ENCODE data around the gene TOR4A. TPM values are rescaled to one million over a fixed set of nuclear protein-coding genes. Genes with fewer than 3 reads are reported as not detected.

Gene TOR4A
- polyA plus RNA-seq, 1 donor: 7.6 TPM

DNA sequence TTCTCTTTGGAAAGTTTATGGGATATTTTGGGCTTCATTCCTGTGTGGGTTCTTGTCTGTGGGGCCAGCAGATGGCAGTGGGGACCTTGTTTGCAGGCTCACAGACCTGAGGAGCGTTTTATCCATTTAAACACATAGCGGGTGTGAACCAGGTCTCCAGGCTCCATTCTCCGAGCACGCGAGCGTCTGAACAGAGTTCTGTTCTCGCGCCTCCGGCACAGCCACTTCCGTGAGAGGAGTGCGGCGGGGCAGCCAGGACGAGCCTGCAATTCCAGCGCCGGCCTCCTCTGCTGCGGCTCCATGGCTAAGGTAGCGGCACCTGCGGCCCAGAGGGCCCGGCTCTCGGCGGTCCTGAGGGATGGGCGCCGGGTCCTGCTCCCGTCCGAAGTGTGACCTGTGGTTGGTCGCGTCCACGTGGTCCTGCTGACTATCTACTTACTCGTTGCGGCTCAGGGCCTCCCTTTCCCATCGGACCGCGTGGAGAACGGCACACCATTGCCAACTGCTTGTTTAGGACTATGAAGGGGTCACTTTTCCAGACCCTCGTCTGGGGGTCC, 17.2 kb downstream of the TOR4A start:
- DNase-seq (ENCODE audit: low read depth): no peak

DNA sequence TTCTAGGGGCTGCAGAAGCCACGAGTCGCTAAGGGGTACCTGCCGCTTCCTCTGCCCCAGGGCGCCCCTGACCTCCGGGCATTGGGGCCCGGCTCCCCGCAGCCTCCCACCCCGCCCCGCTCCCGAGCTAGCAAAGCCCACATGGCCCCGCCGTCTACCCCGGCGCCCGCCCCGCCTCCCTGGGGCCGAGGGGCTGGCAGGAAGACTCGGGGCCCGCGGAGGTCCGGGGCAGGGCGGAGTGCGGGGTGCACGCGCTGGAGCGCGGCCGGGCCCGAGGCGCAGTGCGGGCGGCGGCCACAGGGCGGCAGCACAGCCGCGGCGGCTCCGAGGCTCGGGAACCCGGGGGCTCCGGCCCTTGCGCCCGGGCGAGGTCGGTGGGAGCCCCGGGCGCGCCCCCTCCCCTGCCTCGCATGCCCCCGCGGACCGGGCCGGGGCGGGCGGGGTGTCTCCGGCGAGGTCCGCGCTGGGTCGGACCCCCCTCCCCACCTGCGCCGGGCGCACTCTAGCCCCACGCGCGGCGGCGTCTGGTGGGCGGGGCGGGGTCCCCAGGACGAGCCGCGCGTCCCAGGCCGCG, 17.8 kb downstream of the TOR4A start:
- no peak for DNase-seq (ENCODE audit: low read depth)

DNA sequence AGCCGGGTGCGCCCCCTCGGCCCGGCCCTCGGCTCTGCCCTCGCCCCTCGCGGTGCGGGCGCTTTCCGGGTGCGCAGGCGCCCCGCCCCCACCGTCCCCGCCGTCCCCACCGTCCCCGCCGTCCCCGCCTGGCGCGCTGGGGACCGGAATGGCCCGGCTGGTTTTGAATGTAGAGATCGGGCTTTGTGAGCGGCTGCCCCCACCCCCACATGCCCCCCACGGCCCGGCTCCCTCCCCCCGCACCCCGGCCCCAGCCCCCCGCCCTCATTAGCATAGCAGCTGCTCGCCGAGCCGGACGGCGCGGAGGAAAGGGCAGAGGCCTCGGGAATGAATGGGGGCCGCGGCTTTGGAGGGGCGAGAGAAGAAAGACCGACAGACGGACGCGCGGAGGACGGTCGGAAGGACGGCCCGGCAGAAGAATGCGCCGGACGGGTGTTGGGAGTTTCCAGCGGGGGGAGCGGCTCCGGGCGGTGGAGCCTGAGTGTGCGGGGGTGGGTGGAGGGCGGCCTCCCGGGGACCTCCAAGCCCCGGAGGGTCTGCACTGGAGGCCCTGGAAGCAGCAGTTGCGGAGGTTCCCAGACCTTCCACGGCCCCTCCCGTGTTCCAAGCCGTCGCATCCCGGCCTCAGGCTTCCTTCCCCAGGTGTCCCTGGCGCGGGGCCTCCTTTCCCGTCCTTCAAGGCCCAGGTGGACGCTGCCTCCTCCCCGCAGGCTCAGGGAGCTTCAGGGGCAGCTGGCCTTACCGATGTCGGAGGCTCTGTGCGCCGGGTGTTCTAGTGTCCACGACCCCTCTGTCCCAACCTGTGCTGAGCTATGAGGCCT, 18.5 kb downstream of the TOR4A start:
- no peak for DNase-seq (ENCODE audit: low read depth)

DNA sequence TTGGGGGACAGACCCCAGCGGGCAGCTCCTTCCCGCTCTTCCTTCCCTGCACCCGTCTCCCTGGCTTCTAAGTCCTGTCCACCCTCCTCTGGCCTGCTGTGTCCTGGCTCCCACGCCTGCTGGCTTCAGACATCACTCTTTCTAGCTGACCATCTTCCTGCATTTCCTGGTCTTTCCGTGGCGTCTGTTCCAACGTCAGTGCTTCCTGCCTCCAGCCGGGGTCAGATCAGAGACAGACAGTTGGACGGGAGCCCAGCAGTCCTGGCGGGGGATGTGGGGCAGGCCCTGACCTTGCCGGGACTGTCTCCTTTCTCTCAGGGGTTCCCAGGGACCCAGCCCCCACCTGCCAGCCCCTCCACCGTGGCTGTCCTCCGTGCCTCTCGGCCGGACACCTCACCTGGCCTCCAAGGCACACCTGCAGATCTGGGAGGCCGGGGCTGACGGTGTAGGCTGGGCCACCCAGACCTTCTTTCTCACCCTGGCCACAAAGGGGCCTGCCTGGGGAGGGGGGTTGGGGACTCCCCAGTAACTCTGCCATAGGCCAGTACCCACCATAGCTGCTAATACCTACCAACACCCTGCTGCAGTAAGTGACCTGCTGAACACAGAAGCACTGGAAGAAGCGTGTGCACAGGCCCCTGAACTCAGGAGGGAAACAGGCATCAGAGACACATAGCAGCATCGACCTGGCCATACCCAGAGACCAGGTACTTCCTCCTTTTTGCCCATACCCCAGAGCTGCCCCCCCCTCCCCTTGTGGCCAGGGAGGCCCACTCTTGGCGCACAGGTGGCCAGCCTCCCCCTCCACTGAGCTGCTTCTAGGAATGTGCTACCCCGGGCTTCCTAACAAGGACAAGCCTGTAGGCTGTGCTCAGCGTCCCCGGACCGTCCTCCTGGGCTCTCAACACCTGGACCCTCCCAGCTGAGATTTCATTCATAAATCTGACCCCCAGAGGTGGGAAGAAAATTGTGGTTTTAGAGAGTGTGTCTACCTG, 19.4 kb downstream of the TOR4A start:
- no peak for DNase-seq (ENCODE audit: low read depth)

DNA sequence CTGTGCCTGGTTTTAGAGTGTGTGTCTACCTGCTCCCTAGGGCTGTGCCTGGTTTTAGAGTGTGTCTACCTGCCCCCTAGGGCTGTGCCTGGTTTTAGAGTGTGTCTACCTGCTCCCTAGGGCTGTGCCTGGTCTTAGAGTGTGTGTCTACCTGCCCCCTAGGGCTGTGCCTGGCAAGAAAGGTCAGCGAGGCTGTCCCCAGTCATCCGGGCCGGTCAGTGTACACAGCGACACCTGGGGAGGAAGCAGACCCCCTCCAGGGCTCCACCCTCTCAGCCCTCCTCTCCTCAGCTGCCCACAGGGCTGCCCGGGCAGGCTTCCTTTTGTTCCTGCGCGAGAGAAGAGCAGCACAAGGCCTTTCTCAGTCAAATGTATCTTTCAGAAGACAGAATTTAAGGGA, 20.4 kb downstream of the TOR4A start:
- DNase-seq (ENCODE audit: low read depth): no peak

DNA sequence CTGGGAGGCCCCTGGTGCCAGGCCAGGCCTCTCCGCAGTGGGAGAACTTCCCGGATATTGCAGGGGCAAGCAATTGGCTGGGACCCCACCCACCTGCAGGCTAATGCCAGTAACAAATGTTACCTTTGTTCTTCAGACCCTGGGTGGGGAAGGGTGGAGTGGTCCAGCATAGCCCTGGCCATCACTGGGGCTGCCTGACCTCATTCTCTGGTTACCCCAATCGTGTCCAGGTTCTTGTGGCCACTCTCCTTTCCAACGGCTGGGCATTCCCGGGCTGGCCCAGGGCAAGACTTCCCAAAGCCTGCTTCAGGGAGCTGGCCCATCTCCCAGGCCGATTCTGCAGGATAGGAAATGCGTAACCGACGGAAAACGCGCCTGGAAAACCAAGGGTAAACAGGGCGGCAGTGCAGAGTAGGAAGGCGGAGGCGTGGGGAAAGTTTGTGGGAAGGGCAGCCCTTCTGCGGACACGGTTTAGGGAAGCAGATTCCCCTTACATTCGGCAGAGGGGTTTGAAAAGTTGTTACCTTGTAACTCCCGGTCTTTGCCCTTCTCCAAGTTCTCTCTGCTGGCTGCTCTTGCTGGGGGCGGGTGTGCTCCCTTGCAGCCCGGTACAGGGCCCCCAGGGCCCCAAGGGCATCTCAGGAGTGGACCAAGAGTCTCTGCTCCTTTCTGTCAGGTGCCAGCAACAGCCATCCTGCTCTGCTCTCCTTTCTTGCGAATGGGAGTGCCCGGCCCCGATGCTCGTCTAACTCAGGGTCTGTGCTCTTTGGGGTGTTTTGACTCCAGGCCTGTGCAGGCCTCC, 21.1 kb downstream of the TOR4A start:
- DNase-seq (ENCODE audit: low read depth): no peak

DNA sequence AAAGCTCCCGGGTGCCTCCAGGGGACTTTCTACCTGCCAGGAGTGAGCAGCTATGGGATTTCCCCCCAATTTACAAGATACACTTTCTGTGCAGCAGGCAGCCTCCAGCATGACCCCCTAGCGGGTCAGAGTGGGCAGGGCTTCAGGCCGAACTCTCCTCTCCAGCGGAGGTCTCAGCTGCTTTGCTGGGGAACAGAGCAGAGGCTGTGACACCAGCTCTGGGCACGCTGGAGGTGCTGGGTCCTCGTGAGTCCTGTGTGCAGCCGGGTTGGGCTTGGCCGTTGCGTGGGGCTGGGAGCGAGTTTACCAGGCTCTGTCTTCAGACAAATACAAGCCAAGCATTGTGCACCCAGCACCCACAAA, 21.7 kb downstream of the TOR4A start:
- DNase-seq (ENCODE audit: low read depth): no peak

DNA sequence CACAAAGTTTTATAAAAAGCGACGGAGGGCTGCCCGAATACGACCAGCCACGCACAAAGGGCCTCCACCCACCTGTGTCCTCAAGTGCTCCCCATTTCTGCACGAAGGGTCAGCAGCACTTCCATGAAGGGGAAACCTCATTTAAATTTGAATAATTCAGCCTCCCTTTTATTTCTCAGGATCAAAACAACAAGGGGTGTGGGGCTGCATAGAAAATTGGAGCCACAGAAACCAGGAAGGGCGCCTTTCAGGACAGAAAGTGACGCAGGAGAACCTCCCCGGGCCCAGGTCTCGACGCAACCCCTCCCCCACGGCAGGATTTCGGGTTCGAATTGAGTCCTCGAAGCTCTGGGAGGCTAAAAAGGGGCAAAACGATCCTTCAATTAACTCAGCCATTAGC, 22.4 kb downstream of the TOR4A start:
- no peak for DNase-seq (ENCODE audit: low read depth)

DNA sequence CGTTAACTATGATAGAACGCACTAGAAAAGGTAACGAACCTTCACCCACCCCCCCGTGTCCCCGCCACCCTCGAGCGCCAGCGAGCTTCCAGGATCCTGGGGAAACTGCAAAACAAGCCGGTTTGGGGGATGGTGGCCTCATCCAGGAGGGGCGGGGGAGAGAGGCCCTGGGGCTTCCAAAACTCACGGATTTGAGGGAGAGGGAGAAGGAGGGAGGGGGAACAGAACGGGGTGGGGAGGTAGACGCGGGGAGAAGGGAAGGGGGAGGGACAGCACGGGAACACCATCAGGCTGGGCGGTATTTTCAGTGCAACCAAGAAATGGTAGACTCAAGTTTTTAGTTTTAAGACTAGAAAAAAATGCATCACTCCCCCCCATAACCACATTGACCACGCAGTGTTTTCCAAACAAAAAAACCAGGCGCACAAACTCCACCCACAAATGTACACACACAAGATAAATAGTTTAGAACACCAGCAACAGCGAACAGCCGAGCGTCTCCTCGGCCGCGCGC, 23.1 kb downstream of the TOR4A start:
- DNase-seq (ENCODE audit: low read depth): no peak

DNA sequence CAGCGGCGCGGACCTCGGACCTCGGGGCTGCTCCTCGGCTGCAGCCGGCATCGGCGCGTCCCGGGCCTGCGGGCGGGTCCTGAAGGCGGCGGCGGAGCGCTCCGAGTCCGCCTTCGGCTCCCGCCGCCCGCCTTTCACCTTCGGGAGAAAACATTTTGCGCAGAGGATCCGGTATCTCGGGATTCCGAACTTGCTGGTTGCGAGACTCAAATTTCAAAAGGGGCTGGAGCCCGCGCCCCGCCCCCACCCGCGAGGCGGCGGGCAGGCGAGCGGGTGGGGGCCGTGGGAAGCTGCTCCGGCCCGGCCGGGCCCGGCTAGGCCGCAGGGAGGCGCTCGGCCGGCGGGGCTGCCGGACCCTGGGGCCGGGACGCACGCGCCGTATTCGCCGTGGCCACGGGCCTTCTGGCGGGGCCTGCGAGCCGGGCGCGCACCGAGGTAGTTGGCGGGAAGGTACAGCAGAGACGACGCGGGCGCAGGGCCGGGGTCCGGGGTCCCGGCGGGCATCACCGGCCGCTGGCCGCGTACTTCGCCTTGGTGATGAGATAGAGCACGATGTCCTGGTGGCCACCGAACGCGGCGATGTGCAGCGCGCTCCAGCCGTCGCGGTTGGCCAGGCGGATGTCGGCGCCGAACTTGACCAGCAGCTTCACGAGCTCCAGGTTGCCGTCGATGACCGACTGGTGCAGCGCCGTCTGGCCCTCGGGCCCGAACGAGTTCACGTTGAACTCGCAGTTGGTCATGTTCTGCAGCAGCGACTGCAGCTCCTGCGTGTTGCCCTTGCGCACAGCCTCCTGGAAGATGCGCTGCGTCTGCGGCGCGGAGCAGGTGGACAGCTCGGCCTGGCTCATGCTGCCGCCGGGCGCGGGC, 23.8 kb downstream of the TOR4A start:
- no peak for DNase-seq (ENCODE audit: low read depth)

DNA sequence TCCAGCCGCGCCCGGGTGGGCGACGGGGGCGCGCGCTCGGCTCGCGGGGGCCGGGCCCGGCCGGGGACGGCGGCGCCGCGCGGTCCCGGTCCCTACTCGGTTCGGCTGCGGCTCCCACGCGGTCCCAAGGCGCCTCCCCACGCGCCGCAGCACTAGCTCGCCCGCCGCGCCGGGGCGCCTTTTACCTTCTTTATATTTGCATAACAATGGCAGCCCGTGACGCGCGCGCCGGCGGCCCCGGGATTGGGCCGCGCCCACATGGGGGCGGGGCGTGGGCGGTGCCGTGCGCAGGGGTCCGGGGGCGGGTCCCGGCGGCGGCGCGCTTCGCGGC, 24.6 kb downstream of the TOR4A start, which contains the start of gene NRARP:
TSS of gene NRARP (minus strand) at position 154 of the 331 bp plus-strand sequence. CDS start 343 bp downstream, outside the sequence.
- no peak for DNase-seq (ENCODE audit: low read depth)

DNA sequence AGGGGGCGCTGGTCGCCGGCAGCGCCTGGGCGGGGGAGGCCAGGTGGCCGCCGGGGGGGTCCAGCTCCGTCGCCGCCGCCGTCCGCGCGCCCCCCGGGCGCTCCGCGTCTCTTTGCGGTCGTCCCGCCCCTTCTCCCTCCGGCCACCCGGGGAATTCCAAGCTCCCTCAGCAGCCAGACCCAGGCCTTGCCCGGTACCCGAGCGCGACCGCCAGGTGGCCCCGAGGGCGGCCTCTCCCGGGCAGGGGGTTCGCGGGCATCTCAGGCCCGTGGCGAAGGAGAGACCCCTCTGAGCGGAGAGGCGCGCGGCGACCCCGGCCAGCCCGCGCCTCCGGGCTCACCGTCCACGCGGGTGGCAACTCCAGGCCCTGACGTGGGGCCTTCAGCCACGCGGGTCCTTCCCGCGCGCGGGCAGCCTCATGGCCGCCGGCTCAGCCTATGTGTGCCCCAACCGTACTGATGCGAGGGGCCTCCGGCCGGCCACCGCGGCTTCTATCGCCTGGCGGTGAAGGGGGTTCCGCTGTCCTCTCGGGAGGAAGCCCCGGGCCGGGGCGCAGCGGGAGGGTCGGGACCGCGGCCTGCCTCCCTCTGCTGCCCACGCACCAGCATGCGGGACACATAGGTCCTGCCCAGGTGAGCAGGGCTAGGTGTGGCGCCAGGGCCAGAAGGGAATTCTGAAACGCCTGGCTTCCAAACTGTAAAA, 25.1 kb downstream of the TOR4A start:
- no peak for DNase-seq (ENCODE audit: low read depth)

DNA sequence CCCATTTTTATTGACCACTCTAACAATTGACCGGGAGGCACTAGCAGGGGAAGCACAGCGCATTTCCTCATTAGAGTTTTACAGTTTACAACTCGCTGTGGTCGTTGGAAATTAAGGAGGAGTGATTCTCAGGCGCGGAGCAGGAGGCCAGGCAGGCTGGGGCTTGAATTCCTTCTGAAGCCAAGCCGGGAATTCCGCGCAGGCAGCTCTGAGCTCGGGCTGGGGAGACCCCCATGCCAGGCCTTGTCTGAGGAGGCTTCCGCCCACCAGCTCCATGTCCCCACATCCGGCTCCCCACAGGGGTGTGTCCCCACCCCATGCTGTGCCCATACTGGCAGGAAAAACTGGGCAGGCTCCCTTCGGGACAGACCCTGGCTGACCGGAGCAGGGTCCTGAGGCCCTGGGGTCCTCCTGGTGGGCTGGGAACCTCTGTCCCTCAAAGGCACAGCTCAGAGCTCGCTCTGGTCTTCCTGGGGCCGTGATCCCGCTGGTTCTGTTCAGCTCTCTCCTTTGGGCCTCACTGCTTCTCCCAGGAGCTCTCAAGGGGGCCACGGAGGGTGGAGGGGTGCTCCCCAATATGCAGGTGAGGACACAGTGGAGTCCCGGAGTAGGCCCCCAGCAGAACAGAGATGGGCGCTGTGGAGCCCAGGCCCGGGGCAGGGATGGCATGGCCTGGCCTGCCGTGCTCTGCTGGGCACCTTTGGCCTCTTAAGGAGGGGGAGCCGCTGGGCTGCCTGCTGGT, 25.8 kb downstream of the TOR4A start:
- no peak for DNase-seq (ENCODE audit: low read depth)

DNA sequence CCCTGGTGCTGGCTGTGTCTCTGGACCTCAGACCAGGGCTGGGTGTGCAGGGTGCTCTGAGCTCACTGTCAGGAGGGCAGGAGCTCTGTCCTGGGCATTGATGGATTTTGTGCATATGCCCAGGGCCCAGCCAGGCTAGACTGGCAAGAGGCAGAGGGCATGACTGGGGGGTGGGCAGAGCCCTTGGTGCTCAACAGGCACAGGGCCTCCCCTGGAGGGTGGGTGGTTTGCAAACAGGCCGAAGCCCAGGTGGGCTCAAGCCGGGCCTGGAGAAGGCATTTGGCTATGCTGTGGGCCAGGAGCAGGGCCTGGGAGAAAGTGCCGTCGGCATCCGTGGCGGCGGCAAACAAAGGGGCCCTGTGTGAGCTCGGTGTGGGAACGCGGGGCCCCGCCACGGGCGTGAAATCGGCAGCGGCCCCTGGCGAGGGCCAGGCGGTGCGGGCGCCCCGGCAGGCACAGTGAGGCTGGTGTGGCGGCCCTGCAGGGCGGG, 26.4 kb downstream of the TOR4A start:
- DNase-seq (ENCODE audit: low read depth): no peak

DNA sequence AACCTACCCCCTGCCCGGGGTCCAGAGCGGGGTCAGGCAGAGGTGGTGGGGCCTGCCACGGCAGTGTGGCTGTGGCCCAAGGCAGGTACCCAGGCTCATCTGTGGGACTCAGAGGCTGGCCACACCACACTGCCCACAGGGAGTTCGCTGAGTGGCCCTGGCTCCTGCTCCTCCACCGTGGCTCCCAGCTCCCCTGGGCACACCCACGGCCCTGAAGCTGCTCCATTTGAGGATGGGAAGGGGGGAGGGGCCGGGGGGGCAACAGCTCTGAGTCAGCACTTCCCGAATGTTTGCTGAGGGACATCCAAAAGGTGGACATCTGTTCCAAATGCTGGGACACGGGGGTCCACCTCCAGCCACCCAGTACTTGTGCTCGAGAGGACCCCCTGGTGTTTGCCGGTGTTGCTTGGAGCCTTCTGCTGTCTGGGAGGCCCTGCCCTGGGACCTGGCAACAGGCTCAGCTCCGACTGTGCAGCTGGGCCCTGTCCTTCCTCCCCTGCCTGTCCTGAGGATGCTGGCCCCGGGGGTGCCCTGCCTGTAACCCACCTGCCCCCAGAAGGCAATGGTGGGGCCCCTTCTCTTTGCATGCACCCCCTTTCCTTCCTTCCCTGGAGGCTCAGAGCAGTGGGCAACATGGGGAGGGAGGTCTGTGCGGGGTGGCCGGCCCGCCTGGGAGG, 27.0 kb downstream of the TOR4A start:
- no peak for DNase-seq (ENCODE audit: low read depth)

DNA sequence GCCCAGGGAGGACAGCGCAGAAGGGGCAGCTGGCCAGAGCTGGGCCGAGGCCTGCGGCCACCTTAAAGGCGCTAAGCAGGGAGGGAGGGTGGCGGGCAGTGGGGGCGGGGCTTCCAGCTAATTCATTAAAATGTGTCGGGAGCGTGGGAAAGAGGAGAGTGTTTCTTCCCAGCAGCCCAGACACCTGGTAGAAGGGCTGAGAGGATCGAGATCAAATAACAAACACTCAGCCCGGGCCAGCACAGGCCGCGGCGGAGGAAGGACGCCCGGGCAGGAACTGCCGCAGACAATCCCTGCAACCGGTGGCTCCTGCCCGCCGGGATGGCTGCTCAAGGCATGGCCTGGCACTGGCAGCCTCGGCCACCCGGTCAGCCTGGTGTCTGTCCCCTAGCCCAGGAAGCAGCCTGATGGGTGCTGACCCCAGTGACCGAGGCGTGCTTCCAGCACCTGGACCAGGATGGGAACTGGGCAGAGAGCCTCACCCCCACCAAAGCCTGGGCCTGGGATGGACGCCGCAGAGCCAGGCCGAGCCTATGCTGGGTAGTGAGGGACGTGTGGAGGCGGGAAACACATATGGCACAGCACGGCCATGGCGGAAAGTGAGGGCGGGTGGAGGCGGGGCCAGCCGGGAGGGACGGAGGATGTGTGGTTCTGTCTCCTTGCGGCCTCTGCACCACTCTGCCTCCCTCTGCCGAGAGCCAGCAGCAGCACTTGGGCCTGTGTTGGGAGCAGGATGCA, 27.7 kb downstream of the TOR4A start:
- DNase-seq (ENCODE audit: low read depth): no peak

DNA sequence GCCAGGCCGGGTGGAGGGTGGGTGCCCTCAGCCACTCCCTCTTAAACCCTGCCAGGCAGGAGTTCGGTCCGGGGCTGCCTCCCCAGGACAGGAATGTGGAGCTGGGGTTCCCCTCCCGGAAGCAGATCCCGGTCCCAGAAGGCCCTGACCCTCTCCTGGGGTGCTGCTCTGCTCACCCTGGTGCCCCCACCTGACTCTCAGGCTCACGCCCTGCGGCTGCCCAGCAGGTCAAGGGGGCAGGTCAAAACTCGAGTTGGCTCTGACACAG, 28.2 kb downstream of the TOR4A start:
- no peak for DNase-seq (ENCODE audit: low read depth)
